D721Med (cell line): ENCODE data around the gene GRIA2.
"Not testable (repeated sequence)": the region's sequence is repeated elsewhere in the genome, so short reads cannot be mapped to it uniquely, and the experiment has no call there.

Experiments used
- DNase-seq: peaks from one replicate; pipeline ENCODE4 v3.0.0; 2011; ENCODE audit warnings: low spot score; ENCODE audit not compliant: insufficient read length
- FAIRE-seq: peaks from 2 replicates; lab custom pipeline; 2011; peaks lifted over from hg19 to GRCh38; lab: Jason Lieb, UNC
- TF ChIP-seq, protein P1 (sequence below): IDR thresholded peaks from 2 replicates; pipeline ENCODE4 v1.5.1; 2012; ENCODE audit warnings: mild to moderate bottlenecking, control low read depth; ENCODE audit not compliant: insufficient read depth; ENCODE audit errors: missing control alignments

Gene GRIA2

DNA sequence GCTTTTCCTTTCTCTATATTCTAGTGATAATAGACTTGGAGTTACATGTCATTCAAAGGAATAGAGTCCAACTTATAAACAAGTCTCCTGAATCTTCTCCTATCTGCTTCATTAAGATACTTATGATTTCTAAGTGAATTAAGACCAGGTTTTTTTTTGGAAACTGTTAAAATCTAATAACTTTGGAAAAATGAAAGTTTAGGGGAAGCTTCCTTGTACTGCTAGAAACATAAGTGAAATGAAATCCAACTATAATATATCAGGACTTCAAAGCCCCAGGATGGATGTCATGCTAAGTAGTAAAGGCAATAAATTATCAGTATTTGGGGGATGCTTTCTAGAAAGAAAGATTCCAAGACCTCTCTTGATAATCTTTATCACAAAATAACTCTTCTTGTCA is 24.8 kb downstream of the GRIA2 start:
- FAIRE-seq = no peak
- DNase-seq = no peak
- TF ChIP-seq, protein P1, sequence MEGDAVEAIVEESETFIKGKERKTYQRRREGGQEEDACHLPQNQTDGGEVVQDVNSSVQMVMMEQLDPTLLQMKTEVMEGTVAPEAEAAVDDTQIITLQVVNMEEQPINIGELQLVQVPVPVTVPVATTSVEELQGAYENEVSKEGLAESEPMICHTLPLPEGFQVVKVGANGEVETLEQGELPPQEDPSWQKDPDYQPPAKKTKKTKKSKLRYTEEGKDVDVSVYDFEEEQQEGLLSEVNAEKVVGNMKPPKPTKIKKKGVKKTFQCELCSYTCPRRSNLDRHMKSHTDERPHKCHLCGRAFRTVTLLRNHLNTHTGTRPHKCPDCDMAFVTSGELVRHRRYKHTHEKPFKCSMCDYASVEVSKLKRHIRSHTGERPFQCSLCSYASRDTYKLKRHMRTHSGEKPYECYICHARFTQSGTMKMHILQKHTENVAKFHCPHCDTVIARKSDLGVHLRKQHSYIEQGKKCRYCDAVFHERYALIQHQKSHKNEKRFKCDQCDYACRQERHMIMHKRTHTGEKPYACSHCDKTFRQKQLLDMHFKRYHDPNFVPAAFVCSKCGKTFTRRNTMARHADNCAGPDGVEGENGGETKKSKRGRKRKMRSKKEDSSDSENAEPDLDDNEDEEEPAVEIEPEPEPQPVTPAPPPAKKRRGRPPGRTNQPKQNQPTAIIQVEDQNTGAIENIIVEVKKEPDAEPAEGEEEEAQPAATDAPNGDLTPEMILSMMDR = no peak

DNA sequence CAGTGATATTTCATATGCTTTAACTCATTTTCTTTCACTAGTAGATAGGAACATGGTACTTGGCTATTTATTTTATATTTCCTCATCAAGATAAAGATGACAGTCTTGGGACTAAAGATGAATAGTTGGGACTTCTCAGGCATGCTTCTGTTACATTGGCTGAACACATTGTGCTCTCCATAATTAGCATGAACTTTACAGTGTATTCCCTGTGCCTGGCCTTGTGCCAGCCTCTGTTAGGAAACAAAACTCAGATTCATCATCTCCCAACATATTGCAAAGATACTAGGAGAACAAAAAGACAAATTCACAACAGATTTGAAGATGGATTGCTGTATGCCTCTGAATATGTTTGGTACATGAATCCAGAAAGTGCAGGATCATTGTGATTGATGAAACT is 26.4 kb downstream of the GRIA2 start:
- peak; percentile 89 for FAIRE-seq

DNA sequence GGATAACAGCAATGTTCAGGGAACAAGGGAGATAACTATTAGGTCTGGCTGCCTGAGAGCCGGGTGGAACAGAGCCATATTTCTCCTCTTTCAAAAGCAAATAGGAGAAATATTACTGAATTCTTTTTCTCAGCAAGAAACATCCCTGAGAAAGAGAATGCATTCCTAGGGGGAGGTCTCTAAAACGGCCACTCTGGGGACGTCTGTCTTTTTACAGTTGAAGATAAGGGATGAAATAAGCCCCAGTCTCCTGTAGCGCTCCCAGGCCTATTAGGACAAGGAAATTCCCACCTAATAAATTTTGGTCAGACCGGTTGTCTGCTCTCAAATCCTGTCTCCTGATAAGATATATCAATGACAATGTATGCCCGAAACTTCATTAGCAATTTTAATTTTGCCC is 37.6 kb downstream of the GRIA2 start:
- not testable (repeated sequence) for DNase-seq, FAIRE-seq

More for the DNA sequence above, 26.4 kb downstream of the GRIA2 start:
- DNase-seq = no peak
- TF ChIP-seq, protein P1 = no peak

DNA sequence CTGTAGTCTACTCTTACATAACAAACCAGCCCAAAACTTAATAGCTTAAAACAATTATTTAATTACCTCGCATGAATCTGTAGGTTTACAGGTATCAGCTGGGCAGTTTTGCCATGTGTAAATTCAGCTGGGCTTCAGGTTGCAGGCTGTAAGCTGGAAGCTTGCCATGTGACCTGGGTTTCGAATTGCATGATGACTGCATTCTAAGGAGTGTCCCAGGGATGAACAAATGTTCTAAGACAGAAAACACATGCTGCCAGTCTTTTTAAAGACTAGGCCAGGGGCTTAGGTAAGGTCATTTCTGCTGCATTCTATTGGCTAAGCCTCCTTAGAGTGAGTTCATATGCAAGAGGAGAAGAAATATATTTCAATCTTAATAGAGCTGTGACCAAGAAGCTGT is 44.8 kb downstream of the GRIA2 start:
- no peak for FAIRE-seq
- TF ChIP-seq, protein P1 = no peak
- no peak for DNase-seq

DNA sequence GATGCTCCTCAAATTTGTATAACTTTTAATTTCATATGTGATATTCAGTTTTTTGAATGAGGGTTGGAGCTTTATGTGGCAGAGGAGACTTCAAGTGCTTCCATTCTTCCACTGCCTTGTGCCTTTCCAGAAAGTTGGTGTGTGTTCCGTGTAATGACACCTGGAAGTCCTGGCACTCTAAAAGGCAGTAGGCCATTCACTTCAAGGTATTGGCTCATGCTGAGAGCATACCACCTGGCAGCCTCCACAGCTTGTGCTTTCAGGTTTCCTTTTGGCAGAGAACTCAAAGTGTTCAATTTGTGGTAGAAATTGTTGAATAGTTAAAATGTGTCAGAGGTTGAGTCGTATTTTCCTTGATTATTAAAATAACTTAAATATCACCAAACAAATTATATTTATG is 49.6 kb downstream of the GRIA2 start:
- DNase-seq (no peak), FAIRE-seq (no peak)
- TF ChIP-seq, protein P1 = no peak

DNA sequence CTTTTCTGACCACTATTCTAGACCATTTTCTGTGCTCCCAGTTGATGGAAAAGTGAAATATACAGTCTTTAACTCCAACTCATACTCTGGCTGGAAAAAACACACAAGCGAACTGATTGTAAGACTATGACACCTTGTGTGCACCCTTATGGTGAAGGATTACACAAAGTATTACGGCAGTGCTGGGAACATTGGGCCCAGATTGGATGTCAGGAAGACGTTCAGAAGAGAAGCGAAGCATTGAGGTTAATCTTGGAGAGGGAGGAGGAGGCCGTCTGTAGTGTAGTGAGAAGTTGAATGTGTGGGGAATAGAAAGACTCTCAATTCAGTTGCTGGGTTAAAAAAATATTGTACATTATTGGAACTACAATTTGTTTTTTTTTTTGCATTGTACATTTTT is 50.0 kb downstream of the GRIA2 start:
- DNase-seq = no peak
- FAIRE-seq = no peak
- TF ChIP-seq, protein P1 = no peak

DNA sequence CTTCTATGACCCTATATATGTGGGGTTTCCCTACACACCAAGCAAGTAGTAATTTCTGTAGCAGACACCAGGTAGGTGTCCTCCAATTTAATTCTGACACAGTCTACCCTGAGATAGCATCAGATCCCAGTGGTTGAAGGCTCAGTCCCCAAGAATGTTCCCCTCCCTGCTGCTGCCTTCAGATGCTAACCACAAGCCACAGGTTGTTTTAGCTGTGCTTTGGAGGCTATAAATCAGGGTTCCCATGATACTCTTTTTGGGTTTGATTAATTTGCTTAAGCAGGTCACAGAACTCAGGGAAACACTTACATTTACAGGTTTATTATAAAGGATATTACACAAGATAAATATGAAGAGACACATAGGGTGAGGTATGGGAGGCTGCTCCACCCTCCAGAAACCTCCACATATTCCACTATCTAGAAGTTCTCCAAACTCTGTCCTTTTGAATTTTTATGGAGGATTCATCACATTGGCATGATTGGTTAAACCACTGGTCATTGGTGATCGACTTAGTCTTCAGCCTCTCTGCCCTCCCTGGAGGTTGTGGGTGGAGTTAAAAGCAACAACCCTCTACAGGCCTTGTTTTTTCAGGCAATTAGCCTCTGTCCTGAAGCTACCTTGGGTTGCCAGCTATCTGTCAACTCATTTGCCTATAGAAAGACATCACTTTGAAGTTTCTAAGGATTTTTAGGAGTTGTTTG is 50.8 kb downstream of the GRIA2 start:
- FAIRE-seq (no peak), DNase-seq (no peak)
- TF ChIP-seq, protein P1 = no peak
